Astrocyte (in vitro differentiated cells and primary cell): Measurements from ENCODE around the gene ERFE. TPM values are rescaled to one million over a fixed set of nuclear protein-coding genes. Genes with fewer than 3 reads are reported as not detected.

Experiments used
- DNase-seq: peaks from one replicate; pipeline ENCODE4 v3.0.0-alpha.2; 2010; ENCODE audit warnings: low read depth
- FAIRE-seq: peaks from 2 replicates; lab custom pipeline; 2011; peaks lifted over from hg19 to GRCh38; lab: Jason Lieb, UNC
- H2AFZ ChIP-seq: 2 replicates; pipeline ENCODE4 v1.6.0; 2012; ENCODE audit warnings: low read depth, low read length, inconsistent platforms
- H3K27ac ChIP-seq: 2 replicates; pipeline ENCODE4 v1.5.1; 2011; ENCODE audit warnings: low read depth, low read length, inconsistent platforms
- H3K27me3 ChIP-seq: 2 replicates; pipeline ENCODE4 v1.6.0; 2011; ENCODE audit warnings: low read length, inconsistent platforms; ENCODE audit not compliant: insufficient read depth
- H3K36me3 ChIP-seq: 2 replicates; pipeline ENCODE4 v1.5.1; 2011; ENCODE audit warnings: low read length, inconsistent platforms; ENCODE audit not compliant: insufficient read depth
- H3K4me1 ChIP-seq: 2 replicates; pipeline ENCODE4 v1.5.1; 2011; ENCODE audit warnings: low read length, inconsistent platforms; ENCODE audit not compliant: insufficient read depth
- H3K4me2 ChIP-seq: 2 replicates; pipeline ENCODE4 v1.6.0; 2012; ENCODE audit warnings: low read length, inconsistent platforms
- H3K4me3 ChIP-seq: 2 replicates; pipeline ENCODE4 v1.5.1; 2011; ENCODE audit warnings: low read depth, mild to moderate bottlenecking, low read length, inconsistent platforms; ENCODE audit not compliant: insufficient read depth
- H3K79me2 ChIP-seq: 2 replicates; pipeline ENCODE4 v1.6.0; 2012; ENCODE audit warnings: mild to moderate bottlenecking, low read length, inconsistent platforms; ENCODE audit not compliant: insufficient read depth
- H3K9ac ChIP-seq: 2 replicates; pipeline ENCODE4 v1.6.0; 2012; ENCODE audit warnings: mild to moderate bottlenecking, low read length, inconsistent platforms
- H3K9me3 ChIP-seq: 2 replicates; pipeline ENCODE4 v1.5.1; 2012; ENCODE audit warnings: low read depth, mild to moderate bottlenecking, low read length, inconsistent platforms; ENCODE audit not compliant: insufficient read depth
- H4K20me1 ChIP-seq: 2 replicates; pipeline ENCODE4 v1.6.0; 2012; ENCODE audit warnings: low read length, inconsistent platforms; ENCODE audit not compliant: insufficient read depth
- H3K27ac Mint-ChIP-seq: one replicate; pipeline ENCODE4 v1.8.0; 2021; ENCODE audit warnings: mild to moderate bottlenecking, mixed read lengths; ENCODE audit not compliant: unreplicated experiment
- H3K27me3 Mint-ChIP-seq: one replicate; pipeline ENCODE4 v1.8.0; 2021; ENCODE audit warnings: low read depth, mixed read lengths; ENCODE audit not compliant: unreplicated experiment
- H3K36me3 Mint-ChIP-seq: one replicate; pipeline ENCODE4 v1.8.0; 2021; ENCODE audit warnings: low read depth, mixed read lengths; ENCODE audit not compliant: unreplicated experiment
- H3K4me1 Mint-ChIP-seq: one replicate; pipeline ENCODE4 v1.8.0; 2021; ENCODE audit warnings: low read depth, mixed read lengths; ENCODE audit not compliant: unreplicated experiment
- H3K4me3 Mint-ChIP-seq: one replicate; pipeline ENCODE4 v1.8.0; 2021; ENCODE audit warnings: mild to moderate bottlenecking, moderate library complexity, mixed read lengths; ENCODE audit not compliant: unreplicated experiment
- H3K9me3 Mint-ChIP-seq: one replicate; pipeline ENCODE4 v1.8.0; 2021; ENCODE audit warnings: mild to moderate bottlenecking, mixed read lengths; ENCODE audit not compliant: unreplicated experiment
- CTCF ChIP-seq: IDR thresholded peaks from 2 replicates; pipeline ENCODE4 v1.5.1; 2011; ENCODE audit warnings: low read depth, mild to moderate bottlenecking, inconsistent platforms, low read length, moderate library complexity; ENCODE audit not compliant: insufficient read depth
- EZH2 ChIP-seq: IDR thresholded peaks from 2 replicates; pipeline ENCODE4 v1.6.1; 2012; ENCODE audit warnings: mild to moderate bottlenecking, low read length, inconsistent platforms; ENCODE audit not compliant: insufficient read depth
- total RNA-seq: library from RNA; stranded (reverse); gene quantifications from 2 replicates; pipeline ENCODE4 v1.2.1, GENCODE V29; 2021

Gene ERFE
- total RNA-seq, 1 donor from 2014 or later = 1.4 TPM

GRCh38 chr2:238155051-238155760 is 3.6 kb upstream of the ERFE start:
- H2AFZ ChIP-seq = peak overlapping the region; percentile 6
- H3K4me3 ChIP-seq = no peak overlapping the region
- no peaks in the 10 kb centered on the region for H3K79me2 ChIP-seq
- peaks cover 1% of the 10 kb centered on the region for H3K4me1 Mint-ChIP-seq
- peaks cover 10% of the 10 kb centered on the region for H3K4me1 ChIP-seq
- no peaks in the 10 kb centered on the region for H3K36me3 ChIP-seq
- peaks cover 2% of the 10 kb centered on the region for H3K36me3 Mint-ChIP-seq
- no peak overlapping the region for H3K4me3 Mint-ChIP-seq
- no peaks in the 10 kb centered on the region for H3K27me3 ChIP-seq
- no peak overlapping the region for H3K27ac Mint-ChIP-seq
- no peak overlapping the region for H3K4me2 ChIP-seq
- peak overlapping the region; percentile 10 for H3K27ac ChIP-seq
- no peaks in the 10 kb centered on the region for H4K20me1 ChIP-seq
- H3K27me3 Mint-ChIP-seq = peaks cover 7% of the 10 kb centered on the region
- H3K9me3 Mint-ChIP-seq = peaks cover 3% of the 10 kb centered on the region
- peak; percentile 65 for DNase-seq
- H3K9me3 ChIP-seq = no peaks in the 10 kb centered on the region
- no peak for FAIRE-seq
- H3K9ac ChIP-seq = peak overlapping the region; percentile 26
- TF ChIP-seq CTCF (no peak), EZH2 (no peak)

GRCh38 chr2:238155761-238156694 is 2.7 kb upstream of the ERFE start:
- H3K27ac Mint-ChIP-seq = no peak overlapping the region
- DNase-seq (no peak), FAIRE-seq (no peak)
- Histone ChIP-seq H3K36me3 (no peaks in the 10 kb centered on the region), H2AFZ (peak overlapping the region; percentile 6), H3K27me3 (no peaks in the 10 kb centered on the region), H3K4me2 (no peak overlapping the region), H3K4me3 (no peak overlapping the region), H3K9ac (peak overlapping the region; percentile 26), H4K20me1 (no peaks in the 10 kb centered on the region), H3K27ac (no peak overlapping the region), H3K4me1 (peaks cover 10% of the 10 kb centered on the region), H3K79me2 (no peaks in the 10 kb centered on the region), H3K9me3 (no peaks in the 10 kb centered on the region)
- H3K4me1 Mint-ChIP-seq = peaks cover 1% of the 10 kb centered on the region
- peaks cover 9% of the 10 kb centered on the region for H3K27me3 Mint-ChIP-seq
- TF ChIP-seq CTCF (no peak), EZH2 (no peak)
- H3K9me3 Mint-ChIP-seq = peaks cover 3% of the 10 kb centered on the region
- no peak overlapping the region for H3K4me3 Mint-ChIP-seq
- H3K36me3 Mint-ChIP-seq = peaks cover 2% of the 10 kb centered on the region
